ENCODE data around the gene SAMHD1. TPM values are rescaled to one million over a fixed set of nuclear protein-coding genes. Genes with fewer than 3 reads are reported as not detected.

The SAMHD1 gene
- total and polyA plus RNA-seq, 2 of the 13 experiments (the other 11 are each of a cell fraction or from before 2014, with no cell fraction given) = 16.9 to 43.5 TPM

GRCh38 chr20:36847009-36847709 is 104.3 kb downstream of the SAMHD1 start (continued):
- TF ChIP-seq ZNF318 (CRISPR knock-in tag; IDR thresholded peaks at IDR 0.05) (no peak), ZSCAN12 (CRISPR knock-in tag; IDR thresholded peaks at IDR 0.05) (no peak), HNRNPUL1 (IDR thresholded peaks at IDR 0.05; ENCODE audit: low read depth, low read length) (no peak), RAD21 (CRISPR knock-in tag; IDR thresholded peaks at IDR 0.05) (no peak), ZNF281 (CRISPR knock-in tag; IDR thresholded peaks at IDR 0.05; ENCODE audit: borderline replicate concordance) (no peak), MLXIP (CRISPR knock-in tag; IDR thresholded peaks at IDR 0.05; ENCODE audit: borderline replicate concordance) (no peak), ZBTB34 (CRISPR knock-in tag; IDR thresholded peaks at IDR 0.05) (no peak)
